HepG2 (cell line): ENCODE data around the gene GNL3. TPM values are rescaled to one million over a fixed set of nuclear protein-coding genes. Genes with fewer than 3 reads are reported as not detected.

ENCODE experiments used
- FOSL2 ChIP-seq: sonication (generic); formaldehyde crosslinking; IDR thresholded peaks from 2 replicates; pipeline ENCODE4 v1.4.0; 2020; ENCODE audit warnings: missing genetic modification reagents
- HMG20B ChIP-seq: conservative IDR thresholded peaks from 2 replicates; pipeline ENCODE4 v1.6.1; 2016; ENCODE audit warnings: missing genetic modification reagents, missing compliant biosample characterization
- ZBTB7A ChIP-seq: sonication (generic); formaldehyde crosslinking; IDR thresholded peaks from 2 replicates; pipeline ENCODE4 v1.8.0; 2022; ENCODE audit warnings: mild to moderate bottlenecking, missing genetic modification reagents
- ZNF20 ChIP-seq: sonication (generic); formaldehyde crosslinking; IDR thresholded peaks from 2 replicates; pipeline ENCODE4 v1.4.0; 2020; ENCODE audit warnings: mild to moderate bottlenecking, moderate library complexity, missing genetic modification reagents
- ZNF331 ChIP-seq: sonication (generic); formaldehyde crosslinking; IDR thresholded peaks from 2 replicates; pipeline ENCODE4 v1.4.0; 2020; ENCODE audit warnings: missing genetic modification reagents
- ZNF672 ChIP-seq: sonication (generic); formaldehyde crosslinking; IDR thresholded peaks from 2 replicates; pipeline ENCODE4 v1.8.1; 2022; ENCODE audit warnings: missing genetic modification reagents
- polyA plus RNA-seq, 8 experiments: library from polyadenylated mRNA; depleted of rRNA in 3 of 8; stranded (reverse) in 7 of 8; unstranded in 1 of 8; fragments of >200 nt; fragmentation: Illumina TruSeq in 4 of 8; extraction: Trizol in 4 of 8; gene quantifications; 2 replicates each; pipeline versions ENCODE4 v1.2.1 to v1.2.3, GENCODE V29; 2011 to 2016; ENCODE audit warnings: low read depth in 4 of 8, missing spikeins in 1 of 8, mixed read lengths in 1 of 8; ENCODE audit not compliant: insufficient read depth in 1 of 8
- total RNA-seq, 5 experiments: library from RNA; depleted of rRNA; stranded (reverse); fragments of >200 nt; fragmentation: Illumina TruSeq; extraction: Trizol; gene quantifications; 2 replicates each; pipeline ENCODE4 v1.2.3, GENCODE V29; 2016; ENCODE audit warnings: low read depth in 1 of 5
- TF ChIP-seq, protein P1 (sequence below): sonication (generic); formaldehyde crosslinking; IDR thresholded peaks from 2 replicates; pipeline ENCODE4 v1.4.0; 2020; ENCODE audit warnings: missing genetic modification reagents
- TF ChIP-seq, protein P2 (sequence below): IDR thresholded peaks from 2 replicates; pipeline ENCODE4 v1.6.1; 2012; ENCODE audit warnings: inconsistent platforms
- TF ChIP-seq, protein P3 (sequence below): sonication (generic); formaldehyde crosslinking; IDR thresholded peaks from 2 replicates; pipeline ENCODE4 v1.4.0; 2020; ENCODE audit warnings: low read depth, mild to moderate bottlenecking, missing genetic modification reagents
- TF ChIP-seq, protein P4 (sequence below): IDR thresholded peaks from 2 replicates; pipeline ENCODE4 v1.6.1; 2012; ENCODE audit warnings: low read length, improper control_type of control experiment

GNL3 gene
- total and polyA plus RNA-seq, 2 of the 13 experiments (the other 11 are each of a cell fraction or from before 2014, with no cell fraction given), result 129 to 257 TPM

DNA sequence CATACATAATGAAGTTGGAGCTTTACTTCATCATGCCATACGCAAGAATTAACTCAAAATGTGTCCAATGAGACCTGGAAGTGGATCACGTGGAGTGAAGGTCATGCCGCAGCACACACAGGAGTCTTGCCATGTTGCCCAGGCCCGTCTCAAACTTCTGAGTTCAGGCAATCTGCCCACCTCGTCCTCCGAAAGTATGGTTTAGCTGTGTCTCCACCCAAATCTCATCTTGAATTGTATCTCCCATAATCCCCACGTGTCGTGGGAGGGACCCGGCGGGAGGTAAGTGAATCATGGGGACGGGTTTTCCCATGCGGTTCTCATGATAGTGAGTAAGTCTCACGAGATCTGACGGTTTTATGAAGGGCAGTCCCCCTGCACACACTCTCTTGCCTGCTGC, 45.8 kb downstream of the GNL3 start (continued):
- TF ChIP-seq, protein P1, sequence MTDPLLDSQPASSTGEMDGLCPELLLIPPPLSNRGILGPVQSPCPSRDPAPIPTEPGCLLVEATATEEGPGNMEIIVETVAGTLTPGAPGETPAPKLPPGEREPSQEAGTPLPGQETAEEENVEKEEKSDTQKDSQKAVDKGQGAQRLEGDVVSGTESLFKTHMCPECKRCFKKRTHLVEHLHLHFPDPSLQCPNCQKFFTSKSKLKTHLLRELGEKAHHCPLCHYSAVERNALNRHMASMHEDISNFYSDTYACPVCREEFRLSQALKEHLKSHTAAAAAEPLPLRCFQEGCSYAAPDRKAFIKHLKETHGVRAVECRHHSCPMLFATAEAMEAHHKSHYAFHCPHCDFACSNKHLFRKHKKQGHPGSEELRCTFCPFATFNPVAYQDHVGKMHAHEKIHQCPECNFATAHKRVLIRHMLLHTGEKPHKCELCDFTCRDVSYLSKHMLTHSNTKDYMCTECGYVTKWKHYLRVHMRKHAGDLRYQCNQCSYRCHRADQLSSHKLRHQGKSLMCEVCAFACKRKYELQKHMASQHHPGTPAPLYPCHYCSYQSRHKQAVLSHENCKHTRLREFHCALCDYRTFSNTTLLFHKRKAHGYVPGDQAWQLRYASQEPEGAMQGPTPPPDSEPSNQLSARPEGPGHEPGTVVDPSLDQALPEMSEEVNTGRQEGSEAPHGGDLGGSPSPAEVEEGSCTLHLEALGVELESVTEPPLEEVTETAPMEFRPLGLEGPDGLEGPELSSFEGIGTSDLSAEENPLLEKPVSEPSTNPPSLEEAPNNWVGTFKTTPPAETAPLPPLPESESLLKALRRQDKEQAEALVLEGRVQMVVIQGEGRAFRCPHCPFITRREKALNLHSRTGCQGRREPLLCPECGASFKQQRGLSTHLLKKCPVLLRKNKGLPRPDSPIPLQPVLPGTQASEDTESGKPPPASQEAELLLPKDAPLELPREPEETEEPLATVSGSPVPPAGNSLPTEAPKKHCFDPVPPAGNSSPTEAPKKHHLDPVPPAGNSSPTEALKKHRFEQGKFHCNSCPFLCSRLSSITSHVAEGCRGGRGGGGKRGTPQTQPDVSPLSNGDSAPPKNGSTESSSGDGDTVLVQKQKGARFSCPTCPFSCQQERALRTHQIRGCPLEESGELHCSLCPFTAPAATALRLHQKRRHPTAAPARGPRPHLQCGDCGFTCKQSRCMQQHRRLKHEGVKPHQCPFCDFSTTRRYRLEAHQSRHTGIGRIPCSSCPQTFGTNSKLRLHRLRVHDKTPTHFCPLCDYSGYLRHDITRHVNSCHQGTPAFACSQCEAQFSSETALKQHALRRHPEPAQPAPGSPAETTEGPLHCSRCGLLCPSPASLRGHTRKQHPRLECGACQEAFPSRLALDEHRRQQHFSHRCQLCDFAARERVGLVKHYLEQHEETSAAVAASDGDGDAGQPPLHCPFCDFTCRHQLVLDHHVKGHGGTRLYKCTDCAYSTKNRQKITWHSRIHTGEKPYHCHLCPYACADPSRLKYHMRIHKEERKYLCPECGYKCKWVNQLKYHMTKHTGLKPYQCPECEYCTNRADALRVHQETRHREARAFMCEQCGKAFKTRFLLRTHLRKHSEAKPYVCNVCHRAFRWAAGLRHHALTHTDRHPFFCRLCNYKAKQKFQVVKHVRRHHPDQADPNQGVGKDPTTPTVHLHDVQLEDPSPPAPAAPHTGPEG (CRISPR knock-in tag), result no peak
- TF ChIP-seq ZBTB7A (CRISPR knock-in tag) (no peak), FOSL2 (no peak), HMG20B (CRISPR knock-in tag) (no peak), ZNF20 (CRISPR knock-in tag) (no peak), ZNF672 (CRISPR knock-in tag) (no peak), ZNF331 (CRISPR knock-in tag) (no peak)
- TF ChIP-seq, protein P2, sequence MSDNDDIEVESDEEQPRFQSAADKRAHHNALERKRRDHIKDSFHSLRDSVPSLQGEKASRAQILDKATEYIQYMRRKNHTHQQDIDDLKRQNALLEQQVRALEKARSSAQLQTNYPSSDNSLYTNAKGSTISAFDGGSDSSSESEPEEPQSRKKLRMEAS, result no peak
- TF ChIP-seq, protein P3, sequence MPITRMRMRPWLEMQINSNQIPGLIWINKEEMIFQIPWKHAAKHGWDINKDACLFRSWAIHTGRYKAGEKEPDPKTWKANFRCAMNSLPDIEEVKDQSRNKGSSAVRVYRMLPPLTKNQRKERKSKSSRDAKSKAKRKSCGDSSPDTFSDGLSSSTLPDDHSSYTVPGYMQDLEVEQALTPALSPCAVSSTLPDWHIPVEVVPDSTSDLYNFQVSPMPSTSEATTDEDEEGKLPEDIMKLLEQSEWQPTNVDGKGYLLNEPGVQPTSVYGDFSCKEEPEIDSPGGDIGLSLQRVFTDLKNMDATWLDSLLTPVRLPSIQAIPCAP (CRISPR knock-in tag), result no peak
- TF ChIP-seq, protein P4, sequence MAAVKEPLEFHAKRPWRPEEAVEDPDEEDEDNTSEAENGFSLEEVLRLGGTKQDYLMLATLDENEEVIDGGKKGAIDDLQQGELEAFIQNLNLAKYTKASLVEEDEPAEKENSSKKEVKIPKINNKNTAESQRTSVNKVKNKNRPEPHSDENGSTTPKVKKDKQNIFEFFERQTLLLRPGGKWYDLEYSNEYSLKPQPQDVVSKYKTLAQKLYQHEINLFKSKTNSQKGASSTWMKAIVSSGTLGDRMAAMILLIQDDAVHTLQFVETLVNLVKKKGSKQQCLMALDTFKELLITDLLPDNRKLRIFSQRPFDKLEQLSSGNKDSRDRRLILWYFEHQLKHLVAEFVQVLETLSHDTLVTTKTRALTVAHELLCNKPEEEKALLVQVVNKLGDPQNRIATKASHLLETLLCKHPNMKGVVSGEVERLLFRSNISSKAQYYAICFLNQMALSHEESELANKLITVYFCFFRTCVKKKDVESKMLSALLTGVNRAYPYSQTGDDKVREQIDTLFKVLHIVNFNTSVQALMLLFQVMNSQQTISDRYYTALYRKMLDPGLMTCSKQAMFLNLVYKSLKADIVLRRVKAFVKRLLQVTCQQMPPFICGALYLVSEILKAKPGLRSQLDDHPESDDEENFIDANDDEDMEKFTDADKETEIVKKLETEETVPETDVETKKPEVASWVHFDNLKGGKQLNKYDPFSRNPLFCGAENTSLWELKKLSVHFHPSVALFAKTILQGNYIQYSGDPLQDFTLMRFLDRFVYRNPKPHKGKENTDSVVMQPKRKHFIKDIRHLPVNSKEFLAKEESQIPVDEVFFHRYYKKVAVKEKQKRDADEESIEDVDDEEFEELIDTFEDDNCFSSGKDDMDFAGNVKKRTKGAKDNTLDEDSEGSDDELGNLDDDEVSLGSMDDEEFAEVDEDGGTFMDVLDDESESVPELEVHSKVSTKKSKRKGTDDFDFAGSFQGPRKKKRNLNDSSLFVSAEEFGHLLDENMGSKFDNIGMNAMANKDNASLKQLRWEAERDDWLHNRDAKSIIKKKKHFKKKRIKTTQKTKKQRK, result no peak
